GM19468 (cell line): ENCODE measurements around the gene ABR.

Experiments
- ATAC-seq: cut with Tn5 transposase; IDR thresholded peaks from one replicate; pipeline ENCODE4 v1.9.1; 2021; ENCODE audit warnings: mild to moderate bottlenecking, moderate library complexity, moderate number of reproducible peaks; ENCODE audit not compliant: unreplicated experiment; ENCODE audit errors: extremely low read depth

ABR gene

DNA sequence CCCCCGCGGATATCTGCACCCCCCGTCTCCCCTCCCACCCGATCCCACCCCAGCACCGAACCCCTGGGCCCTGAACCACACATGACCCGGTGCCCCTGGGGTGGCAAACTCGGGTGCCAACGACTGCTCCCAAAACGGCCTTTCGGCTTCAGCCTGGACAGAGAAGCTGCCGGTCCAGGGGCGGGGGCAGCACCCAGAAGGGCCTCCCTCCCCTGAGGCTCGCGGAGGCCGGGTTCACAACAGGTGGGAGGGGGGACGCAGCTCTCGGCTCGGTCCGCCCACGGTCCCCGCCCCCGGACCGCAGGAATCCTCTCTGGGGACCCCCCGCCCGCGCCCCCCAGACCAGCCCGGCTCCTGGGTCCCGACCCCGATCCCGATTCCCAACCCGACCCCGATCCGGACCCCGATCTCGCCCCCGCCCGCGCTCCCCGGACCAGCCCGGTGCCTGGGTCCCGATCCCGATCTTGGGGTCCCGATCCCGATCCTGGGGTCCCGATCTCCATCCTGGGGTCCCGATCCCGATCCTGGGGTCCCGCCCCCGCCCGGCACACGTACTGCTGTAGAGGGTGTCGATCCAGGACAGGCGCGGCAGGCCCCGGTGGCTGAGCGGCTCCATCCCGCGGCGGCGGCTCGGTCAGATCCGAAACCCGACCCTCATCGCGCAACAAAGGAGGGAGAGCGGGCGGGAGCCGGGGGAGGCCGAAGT is 516 bp downstream of the ABR start:
- no peak for ATAC-seq

GRCh38 chr17:1177016-1177700 is 2.6 kb downstream of the ABR start:
- ATAC-seq: no peak

GRCh38 chr17:1174263-1174880 is 5.4 kb downstream of the ABR start:
- no peak for ATAC-seq

DNA sequence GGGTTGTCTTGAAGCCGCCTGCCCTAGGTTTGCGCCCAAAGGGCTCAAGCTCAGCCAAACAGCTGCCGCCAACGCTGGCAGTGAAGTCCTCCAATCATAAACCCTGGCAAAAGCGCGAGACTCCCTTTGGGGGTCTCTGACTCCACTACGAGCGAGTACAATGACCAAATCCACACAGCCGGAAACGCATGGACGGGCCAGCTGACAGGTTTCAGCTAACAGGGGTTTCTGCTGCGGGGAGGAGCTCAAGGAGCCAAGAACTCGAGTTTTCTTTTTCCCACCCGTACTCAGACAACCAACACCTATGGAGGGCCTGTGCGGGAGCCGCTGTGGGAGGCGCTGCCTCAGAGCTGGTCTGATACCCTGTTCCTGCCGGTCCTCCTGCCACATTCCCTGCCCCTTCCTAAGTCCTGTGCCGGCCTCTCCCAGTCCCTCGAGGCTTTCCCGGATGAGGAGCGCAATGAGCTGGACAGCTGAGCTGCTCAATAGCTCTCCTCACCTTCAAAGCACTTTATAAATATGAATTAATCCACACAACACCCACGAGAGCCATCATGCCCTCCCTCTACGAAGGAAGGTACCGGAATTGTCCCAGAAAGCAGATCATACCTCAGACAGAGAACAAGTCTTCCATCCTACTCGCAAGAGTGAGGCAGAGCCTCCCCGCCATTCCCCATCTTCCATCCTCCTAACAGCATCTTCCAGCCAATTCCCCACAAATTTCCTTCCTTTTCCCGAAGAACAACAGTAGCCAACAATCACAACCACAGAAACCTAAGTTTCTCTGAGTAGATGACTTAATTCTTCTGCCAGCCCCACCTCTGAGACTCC is 6.1 kb downstream of the ABR start:
- ATAC-seq: no peak

DNA sequence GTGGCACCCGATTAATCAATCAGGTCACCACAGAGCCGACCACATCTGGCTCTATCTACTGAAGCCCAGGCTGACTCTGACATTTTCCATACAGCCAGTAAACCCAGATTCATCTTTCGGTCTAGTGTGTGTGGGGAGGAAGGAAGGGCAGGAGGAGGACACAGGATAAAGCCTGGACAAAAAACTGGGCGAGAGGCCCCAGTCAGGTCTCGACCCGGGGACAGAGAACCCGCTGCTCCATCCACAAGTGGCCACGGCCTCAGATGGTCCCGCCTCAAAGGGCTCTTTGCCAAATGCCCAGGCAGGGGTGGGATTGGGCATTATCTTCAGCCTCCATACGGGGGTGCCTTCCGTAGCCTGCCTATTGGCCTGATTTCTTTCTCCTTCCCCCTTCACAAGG is 7.8 kb downstream of the ABR start:
- no peak for ATAC-seq

DNA sequence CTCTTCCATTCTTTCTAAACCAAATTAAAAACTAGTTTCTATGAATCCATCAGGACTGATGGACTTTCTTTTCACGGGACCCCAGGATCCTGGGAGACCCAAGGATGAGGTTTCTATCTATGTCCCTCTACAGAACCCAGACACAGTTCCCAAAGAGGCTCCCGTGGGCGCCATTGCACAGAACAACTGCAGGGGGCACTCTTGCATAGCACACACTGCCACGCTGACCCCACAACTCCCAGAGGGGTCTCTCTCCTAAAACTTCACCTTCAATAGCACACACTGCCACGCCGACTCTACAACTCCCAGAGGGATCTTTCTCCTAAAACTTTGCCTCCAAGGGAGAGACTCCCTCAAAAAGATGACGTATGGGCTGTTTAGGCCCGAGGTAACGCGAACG is 9.0 kb downstream of the ABR start:
- ATAC-seq: no peak

DNA sequence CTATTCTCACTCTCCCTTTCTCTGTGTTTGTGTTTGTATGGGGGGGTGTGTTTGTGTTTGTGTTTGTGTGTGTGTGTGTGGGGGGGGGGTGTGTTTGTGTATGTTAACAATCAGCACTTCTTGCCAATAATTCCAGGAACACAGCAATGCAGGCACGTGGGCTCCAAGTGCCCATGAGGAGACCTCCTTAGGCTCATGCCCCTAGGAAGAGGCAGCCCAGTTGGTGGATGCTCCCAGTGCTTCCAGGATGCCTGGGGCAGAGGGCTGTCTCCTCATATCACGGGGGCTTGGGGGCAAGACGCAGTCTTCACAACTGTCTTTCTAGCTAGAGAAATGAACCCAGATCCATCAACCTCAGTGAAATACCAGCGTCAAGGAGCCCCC is 9.9 kb downstream of the ABR start:
- ATAC-seq: no peak

GRCh38 chr17:1169221-1169928 is 10.4 kb downstream of the ABR start:
- ATAC-seq: no peak

- ATAC-seq: no peak
These were observed 11.1 kb downstream of the ABR start for GRCh38 chr17:1168533-1169220.

DNA sequence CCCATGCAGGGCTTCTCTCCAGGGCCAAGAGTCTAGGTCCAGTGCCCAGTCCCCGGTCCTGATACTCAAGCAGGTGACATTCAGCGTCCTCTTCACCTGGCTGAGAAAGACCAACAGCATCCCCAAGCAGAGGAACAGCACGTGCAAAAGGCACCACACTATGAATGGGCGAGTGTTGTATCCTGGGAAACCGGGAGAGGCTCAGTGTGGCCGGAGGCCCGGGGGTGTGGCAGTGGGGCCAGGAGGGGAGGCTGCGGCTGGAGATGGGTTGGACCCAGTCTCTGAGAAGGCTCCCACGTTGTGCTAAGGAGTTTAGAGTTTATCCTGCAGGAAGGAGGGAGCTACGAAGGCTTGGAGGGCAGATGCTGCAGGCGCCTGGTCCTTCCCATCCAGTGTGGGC is 13.5 kb downstream of the ABR start:
- no peak for ATAC-seq

GRCh38 chr17:1165836-1166235 is 13.9 kb downstream of the ABR start:
- ATAC-seq: no peak

DNA sequence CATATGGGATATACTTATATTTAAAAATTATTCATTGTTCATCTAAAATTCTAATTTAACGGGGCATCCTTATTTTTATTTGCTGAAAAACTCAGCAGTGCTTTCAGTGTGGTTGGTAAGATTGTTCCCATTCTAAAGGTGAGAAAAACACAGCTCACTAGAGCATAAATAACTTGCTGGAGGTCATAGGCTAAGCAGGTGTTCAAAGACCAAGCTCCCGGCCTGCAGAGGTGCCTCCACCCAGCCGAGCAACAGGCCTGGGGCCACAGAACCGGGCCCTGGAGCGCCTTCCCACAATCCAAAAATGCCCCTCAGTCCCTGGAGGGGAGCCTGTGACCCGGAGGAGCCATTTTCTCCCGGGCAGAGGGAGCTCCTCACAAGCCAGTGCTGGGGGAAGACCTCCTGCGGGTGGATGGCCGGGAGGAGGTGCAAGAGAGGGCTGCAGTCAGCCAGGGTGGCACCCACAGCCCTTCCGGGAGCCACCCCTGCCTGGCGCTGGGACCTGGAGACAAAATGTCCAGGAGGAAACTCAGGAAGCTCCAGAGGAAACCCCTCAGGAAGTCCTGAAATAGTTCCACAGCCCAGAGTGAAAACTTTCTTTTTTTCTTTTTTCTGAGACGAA is 14.7 kb downstream of the ABR start:
- no peak for ATAC-seq

GRCh38 chr17:1162116-1162855 is 17.5 kb downstream of the ABR start:
- no peak for ATAC-seq

DNA sequence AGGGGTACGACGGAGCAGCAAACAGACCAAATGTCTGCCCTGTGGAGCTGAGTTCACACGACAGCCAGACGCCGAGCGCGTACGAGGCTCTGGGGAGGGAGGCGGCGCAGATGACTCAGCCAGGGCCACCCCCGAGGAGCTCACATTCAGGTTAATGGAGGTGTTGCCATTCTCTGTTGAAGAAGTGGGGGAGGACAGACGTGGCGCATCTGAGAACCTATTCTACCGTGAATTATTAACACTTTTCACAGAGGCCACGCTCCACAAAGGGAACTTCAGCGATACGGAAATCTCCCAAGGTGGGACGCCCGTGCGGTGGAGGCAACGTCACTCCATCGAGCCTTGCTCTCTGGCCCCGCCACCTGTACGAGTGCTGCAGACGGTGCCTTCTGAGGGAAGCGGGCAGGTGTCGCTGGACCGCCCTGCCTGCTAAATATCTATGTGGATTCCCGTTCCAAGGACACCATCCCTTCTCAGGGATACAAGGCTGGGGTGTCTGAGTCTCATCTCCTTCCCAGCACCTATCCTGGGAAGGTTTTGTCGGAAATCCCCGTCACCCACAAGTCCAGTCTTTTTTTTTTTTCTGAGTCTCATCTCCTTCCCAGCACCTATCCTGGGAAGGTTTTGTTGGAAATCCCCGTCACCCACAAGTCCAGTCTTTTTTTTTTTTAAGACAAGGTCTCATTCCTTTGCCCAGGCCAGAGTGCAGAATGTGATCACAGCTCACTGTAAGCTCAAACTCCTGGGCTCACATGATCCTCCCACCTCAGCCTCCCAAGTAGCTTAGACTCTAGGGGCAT is 19.0 kb downstream of the ABR start:
- no peak for ATAC-seq

DNA sequence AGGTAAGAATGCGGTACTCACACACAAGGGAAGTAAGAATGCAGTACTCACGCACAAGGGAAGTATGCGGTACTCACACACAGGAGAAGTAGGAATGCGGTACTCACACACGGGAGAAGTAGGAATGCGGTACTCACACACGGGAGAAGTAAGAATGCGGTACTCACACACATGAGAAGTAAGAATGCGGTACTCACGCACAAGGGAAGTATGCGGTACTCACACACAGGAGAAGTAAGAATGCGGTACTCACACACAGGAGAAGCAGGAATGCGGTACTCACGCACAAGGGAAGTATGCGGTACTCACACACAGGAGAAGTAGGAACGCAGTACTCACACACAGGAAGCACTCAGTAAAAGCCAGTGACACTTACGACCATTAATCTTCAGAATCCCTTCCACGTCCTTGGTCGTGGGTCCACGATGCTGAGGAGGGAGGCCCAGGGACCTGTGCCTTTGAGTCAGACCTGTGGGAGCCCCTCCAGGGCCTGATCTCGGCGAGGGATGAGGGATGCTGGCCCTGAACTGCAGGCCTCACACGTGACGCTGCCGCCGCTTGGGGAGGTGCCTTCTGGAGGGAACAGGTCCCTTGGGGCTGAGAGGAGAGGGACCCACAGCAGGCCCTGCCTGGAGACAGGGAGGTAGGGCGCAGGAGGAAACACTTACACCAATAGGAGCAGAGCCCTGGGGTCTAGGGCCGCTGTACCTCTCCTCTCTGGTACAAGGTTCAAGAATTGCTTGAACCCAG is 20.2 kb downstream of the ABR start:
- ATAC-seq: no peak

- no peak for ATAC-seq
These were observed 20.9 kb downstream of the ABR start for GRCh38 chr17:1158879-1159278.

DNA sequence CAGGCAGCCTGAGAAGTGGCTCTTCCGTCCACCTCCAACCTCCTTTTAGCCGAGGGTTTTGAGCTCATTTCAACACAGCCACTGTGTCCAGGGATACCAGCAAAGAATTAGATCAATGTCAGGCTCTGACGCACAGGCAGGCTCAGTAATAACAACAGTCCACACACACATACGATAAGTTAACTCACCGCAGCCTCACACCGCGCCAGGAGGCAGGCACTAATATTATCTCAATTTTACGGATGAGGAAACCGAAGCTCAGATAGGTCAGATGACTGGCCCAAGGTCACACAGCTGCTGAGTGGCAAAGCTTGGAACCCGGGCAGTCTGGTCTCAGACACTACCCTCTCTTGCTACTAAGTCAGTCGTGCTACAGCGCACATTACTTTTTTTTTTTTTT is 22.9 kb downstream of the ABR start:
- no peak for ATAC-seq
